Activated CD8-positive, alpha-beta memory T cell treated with anti-CD3 and anti-CD28 coated beads for 1 hour (primary cell): ENCODE results near the gene COA3.

Experiments
- DNase-seq, 2 donors: peaks; one replicate each; pipeline ENCODE4 v3.0.0-alpha.2; 2020; ENCODE audit warnings: low read depth in 1 of 2; ENCODE audit errors: extremely low read depth in 1 of 2

The COA3 gene

GRCh38 chr17:42818379-42818778 is 19.9 kb upstream of the COA3 start:
- no peak for DNase-seq

DNA sequence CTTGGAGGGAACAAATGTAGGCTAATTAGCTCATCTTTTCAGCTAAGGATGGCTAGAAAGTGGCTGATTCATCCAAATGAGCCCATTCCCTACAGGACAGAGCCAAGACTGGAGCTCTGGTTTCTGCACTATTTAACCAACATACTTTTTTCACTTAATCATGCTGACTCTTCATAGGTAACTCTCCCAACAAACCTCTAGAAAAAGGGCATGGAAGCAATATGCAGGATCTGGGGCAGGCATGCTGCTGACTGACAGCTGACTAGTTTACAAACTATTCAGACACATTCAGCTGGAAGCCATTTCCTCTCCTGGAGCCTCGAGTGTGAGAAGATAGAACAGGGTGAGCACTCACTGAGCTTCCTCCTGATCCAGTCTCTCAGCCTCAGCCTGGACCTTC is 19.4 kb upstream of the COA3 start:
- DNase-seq: no peak

DNA sequence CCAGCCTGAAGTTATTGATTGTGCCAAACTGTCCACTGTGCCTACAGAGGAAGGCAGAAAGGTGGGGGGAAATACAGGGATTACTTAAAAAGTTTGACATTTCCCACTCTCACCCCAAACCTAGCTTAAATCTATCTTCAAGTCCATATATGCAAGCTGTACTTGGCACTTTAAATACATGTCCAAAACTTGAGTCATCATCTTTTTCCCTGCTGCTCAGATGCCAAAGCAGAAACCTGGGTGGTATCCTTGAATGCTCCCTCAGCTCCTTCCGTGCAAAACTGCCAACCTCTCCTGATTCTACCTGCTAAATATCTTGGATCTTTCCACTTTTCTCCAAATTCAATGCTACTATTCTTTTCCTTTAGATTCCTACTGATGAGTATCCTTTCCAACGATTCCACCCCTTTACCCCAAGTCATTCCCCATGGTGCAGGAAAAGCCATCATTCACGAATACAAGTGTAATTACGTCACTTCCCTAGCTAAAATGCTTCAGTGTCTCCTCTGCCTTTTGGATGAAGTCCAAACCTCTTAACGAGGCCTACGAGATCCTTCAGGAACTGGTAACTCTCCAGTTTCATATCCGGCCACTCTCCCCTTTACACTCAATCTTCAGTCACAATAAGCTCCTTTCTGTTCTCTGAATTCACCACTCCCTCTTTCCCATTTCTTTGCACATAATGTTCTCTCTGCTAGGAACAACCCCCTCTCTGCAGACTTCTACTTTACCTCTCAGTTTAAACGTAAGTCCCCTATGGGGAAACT is 16.3 kb upstream of the COA3 start:
- no peak for DNase-seq

- DNase-seq: no peak
Observed at GRCh38 chr17:42809250-42809649, 10.7 kb upstream of the COA3 start.

- no peak for DNase-seq
Observed at GRCh38 chr17:42806249-42806648, 7.7 kb upstream of the COA3 start.

DNA sequence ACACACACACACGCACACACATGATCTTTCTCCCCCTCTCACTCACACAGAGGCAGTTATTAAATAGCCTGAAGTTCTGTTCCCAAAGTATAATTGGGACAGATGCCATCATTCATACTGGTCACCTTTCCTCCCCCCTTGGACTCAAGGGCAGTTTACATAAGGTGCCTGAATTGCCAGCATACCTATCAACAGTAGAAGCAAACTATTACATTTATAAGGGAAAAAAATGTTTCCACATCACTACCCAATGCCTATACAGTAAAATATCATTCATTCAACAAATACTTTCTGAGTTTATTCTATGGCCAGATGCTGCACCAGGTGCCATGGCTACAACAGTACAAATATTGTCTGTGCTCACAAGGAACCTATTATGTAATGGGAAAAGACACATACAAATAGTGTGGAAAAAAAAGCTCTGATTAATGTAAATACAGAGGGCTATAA is 6.4 kb upstream of the COA3 start:
- DNase-seq: no peak

GRCh38 chr17:42803074-42803883 is 4.8 kb upstream of the COA3 start:
- no peak for DNase-seq

DNA sequence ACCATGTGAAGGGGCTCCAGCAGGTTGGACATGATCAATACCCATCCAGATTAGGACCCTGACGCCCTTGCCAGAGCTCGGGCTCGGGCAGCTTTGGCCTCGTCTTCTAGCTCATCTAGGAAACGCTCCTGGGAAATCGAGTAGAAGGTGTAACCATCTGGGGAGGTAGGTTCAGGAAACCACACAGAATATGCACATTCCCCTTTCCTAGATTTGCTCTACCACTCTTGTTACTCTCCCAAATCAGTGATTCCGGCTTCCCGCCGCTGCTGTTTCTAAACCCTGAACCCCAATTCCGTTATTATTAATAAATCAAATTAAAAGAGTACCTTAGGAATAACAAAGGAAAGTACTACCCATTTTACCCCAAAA is 507 bp downstream of the COA3 start:
- no peak for DNase-seq

DNA sequence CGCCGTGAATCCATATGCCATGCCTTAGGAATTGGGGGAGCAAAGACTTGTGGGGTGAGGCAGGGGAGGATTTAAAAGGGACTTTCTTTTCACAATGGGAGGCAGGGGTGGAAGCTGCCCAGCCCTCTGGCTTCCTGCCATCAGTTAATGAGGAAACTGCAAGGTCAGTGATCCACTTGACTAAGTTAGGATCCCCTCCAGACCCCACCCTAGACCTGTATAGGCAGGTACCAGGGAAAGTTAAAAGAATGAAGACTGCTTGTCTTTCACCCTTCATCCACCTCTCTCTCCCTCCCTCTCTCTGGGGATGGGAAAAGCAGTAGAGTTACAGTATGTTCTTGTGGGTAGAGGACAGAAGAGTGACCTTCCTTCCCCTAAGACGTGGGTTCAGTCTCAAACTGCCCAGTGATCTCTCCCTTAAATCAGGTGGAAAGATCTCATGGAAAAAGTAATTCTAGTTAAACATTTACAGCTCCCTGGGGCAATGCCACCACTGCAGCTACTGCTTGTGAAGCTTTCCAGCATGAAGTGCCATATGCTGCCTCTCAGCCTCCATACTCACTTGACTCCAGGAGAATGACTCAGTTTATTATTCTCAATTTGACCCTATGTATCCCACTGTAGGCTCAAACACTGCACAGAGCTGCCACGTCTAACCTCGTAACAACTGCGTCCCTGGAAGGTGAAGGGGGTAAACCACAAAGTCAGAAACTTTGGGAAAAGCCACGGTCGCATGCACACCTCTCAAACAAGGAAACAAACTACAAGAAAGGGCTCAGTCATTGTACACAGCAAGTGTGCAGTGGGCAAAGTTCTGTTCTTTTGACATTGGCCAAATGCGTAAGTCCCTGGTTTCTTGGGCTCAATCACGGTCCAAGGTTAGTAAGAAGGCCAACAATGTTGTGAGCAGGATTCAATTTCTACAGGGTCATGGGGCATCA is 1.2 kb downstream of the COA3 start:
- DNase-seq: no peak

DNA sequence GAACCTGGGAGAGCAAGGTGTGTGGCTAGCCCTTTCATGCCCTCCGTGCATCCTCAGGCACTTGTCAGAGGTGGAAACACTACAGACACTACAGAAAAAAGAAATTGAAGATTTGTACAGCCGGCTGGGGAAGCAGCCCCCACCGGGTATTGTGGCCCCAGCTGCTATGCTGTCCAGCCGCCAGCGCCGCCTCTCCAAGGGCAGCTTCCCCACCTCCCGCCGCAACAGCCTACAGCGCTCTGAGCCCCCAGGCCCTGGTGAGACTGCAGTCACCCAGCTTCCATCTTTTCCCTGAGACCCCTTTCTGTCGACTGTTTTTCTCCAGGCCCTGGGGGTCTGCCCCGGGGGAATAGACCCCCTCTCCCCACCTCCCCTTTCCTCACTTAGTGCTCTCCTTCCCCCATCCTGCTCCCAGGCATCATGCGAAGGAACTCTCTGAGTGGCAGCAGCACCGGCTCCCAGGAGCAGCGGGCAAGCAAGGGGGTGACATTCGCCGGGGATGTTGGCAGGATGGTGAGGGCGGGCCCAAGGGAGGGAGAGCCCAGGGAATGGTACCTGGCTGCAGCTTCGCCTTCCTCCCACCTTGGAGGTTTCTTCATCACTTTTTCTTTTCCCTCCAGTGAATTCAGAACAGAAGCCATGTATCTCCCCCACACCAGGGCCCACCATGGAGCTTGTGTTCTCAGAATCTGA is 2.3 kb downstream of the COA3 start:
- DNase-seq: no peak

DNA sequence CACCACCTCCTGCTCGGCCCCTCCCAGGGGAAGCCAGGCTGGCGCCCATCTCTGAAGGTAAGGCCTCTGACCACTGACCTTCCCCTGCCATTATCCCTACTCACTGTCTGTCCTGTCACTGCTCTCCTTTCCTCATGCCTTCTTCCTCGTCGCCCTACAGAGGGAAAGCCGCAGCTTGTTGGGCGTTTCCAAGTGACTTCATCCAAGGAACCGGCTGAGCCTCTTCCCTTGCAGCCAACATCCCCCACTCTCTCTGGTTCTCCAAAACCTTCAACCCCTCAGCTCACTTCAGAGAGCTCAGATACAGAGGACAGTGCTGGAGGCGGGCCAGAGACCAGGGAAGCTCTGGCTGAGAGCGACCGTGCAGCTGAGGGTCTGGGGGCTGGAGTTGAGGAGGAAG is 3.0 kb downstream of the COA3 start:
- no peak for DNase-seq

GRCh38 chr17:42795061-42795460 is 3.4 kb downstream of the COA3 start:
- no peak for DNase-seq

- DNase-seq: no peak
Observed at GRCh38 chr17:42792545-42792944, 6.0 kb downstream of the COA3 start.

DNA sequence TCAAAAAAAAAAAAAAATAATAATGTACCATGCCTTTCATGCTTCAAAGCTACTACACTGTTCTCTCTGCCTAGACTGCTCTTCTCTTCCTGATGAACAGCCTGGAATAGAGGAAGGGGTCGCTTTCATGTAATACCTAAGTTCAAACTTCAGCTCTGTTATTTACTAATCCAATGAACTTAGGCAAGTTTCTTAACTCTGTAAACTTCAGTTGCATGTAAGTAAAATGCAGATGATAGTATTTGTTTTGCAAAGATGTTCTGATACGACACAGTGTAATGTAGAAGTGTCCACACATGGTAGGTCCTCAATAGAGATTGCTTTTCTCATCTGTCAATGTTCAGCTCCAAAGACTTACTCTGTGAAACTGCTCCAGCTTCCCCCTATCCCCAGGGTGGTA is 6.6 kb downstream of the COA3 start:
- DNase-seq: no peak

DNA sequence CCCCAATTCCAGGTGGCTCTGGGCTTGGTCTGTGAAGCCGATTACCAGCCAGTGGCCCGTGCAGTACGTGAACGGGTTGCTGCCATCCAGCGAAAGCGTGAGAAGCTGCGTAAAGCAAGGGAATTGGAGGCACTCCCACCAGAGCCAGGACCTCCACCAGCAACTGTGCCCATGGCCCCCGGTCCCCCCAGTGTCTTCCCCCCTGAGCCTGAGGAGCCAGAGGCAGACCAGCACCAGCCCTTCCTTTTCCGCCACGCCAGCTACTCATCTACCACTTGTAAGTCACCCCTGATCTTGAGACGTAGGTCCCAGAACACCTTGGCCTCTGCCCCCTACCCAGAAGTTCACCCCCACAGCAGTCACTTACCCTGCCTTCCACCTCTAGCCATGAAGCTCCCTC is 11.2 kb downstream of the COA3 start:
- no peak for DNase-seq

DNA sequence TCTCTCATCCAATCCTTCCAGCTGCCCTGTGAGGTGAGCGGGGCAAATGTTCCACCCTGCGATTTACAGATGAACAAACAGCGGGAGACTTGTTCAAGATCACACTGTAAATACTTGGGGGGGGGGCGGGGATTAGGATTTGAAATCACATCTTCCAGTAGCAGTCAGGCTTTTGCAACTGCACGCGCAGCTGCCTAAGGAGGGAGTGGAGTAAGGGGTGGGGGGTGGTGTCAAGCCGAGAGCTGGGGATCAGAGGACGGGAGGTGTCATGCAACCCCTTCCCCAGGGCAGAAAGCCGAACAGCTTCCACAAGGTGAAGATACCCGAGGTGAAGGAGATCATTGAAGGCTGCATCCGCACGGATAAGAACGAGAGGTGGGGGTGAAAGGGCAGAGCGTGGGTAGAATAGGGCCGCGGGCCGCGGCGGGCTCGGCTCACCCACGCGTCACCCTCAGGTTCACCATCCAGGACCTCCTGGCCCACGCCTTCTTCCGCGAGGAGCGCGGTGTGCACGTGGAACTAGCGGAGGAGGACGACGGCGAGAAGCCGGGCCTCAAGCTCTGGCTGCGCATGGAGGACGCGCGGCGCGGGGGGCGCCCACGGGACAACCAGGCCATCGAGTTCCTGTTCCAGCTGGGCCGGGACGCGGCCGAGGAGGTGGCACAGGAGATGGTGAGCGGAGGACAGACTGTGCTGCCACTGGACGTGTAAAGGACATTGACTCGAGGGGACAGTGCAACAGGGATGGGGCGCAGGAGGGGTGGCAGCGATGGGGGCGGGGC is 13.5 kb downstream of the COA3 start:
- no peak for DNase-seq

DNA sequence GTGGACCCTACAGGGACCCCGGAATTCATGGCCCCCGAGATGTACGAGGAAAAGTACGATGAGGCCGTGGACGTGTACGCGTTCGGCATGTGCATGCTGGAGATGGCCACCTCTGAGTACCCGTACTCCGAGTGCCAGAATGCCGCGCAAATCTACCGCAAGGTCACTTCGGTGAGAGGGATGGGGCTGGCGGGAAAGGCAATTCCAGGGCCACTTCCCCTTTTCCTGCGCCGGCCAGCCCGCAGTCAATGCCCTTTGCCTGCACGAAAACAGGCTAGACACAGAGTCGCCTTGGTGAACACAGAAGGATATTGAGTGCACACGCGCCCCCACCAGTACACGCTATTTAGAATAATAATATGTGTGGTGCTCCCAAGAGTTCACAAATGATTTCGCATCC is 14.1 kb downstream of the COA3 start:
- no peak for DNase-seq

- no peak for DNase-seq
Observed at GRCh38 chr17:42783791-42784138, 14.7 kb downstream of the COA3 start.

GRCh38 chr17:42783062-42783790 is 15.3 kb downstream of the COA3 start:
- no peak for DNase-seq
